ENCODE measurements around the gene MGST3.

Gene MGST3

DNA sequence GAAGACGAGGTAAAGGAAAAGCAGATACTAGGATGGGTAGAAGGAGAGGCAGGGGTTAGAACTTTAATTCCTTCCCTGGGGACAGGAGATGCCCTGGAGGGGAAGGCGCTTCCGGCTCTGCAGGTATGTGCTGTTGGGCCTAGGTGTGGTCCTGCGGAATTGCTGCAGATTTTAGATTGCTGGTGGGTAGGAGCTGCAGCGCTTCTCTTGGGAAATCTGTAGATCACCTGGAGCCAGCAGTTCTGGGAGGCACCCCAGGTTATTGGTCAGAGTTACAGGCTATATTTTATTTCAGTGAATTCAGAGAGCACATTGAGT lies 1.1 kb downstream of the MGST3 start:
- Histone ChIP-seq H3K4me3 (ENCODE audit: low read depth, low read length) (peak overlapping the region; percentile 68), H3K36me3 (no peaks in the 10 kb centered on the region), H3K27me3 (no peaks in the 10 kb centered on the region), H3K4me1 (no peaks in the 10 kb centered on the region), H3K9me3 (no peaks in the 10 kb centered on the region)
- no peak for TF ChIP-seq CTCF (IDR thresholded peaks at IDR 0.05; ENCODE audit: low read depth, low read length)
- no peak for DNase-seq

DNA sequence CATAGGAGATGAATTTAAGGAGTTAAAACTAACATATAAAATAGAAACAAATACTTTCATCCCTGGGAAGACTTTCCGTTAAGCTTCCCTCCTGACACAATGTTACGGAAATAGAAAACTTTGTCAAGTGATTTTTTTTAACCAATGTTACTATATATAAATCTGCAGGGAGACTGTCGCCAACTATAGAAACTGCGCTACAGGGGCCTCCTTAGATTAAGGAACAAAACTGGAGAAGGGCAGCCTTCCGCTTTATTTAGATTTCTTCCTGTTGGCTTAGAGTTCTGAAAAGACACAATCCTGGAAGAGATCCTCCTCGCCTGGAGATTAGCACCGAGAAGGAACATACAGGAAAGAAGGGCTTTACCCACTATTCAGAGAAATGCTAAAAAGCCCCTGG lies 1.5 kb downstream of the MGST3 start:
- H3K4me1 ChIP-seq: no peaks in the 10 kb centered on the region
- peak overlapping the region; percentile 68 for H3K4me3 ChIP-seq (ENCODE audit: low read depth, low read length)
- no peak for TF ChIP-seq CTCF (IDR thresholded peaks at IDR 0.05; ENCODE audit: low read depth, low read length)
- DNase-seq: no peak
- no peaks in the 10 kb centered on the region for H3K27me3 ChIP-seq
- H3K36me3 ChIP-seq: no peaks in the 10 kb centered on the region
- no peaks in the 10 kb centered on the region for H3K9me3 ChIP-seq

- no peak overlapping the region for H3K4me3 ChIP-seq (ENCODE audit: low read depth, low read length)
- DNase-seq: no peak
- H3K9me3 ChIP-seq: no peaks in the 10 kb centered on the region
- no peaks in the 10 kb centered on the region for H3K4me1 ChIP-seq
- no peaks in the 10 kb centered on the region for H3K27me3 ChIP-seq
- H3K36me3 ChIP-seq: no peaks in the 10 kb centered on the region
- no peak for TF ChIP-seq CTCF (IDR thresholded peaks at IDR 0.05; ENCODE audit: low read depth, low read length)
Observed at GRCh38 chr1:165633614-165634013, 2.6 kb downstream of the MGST3 start.

DNA sequence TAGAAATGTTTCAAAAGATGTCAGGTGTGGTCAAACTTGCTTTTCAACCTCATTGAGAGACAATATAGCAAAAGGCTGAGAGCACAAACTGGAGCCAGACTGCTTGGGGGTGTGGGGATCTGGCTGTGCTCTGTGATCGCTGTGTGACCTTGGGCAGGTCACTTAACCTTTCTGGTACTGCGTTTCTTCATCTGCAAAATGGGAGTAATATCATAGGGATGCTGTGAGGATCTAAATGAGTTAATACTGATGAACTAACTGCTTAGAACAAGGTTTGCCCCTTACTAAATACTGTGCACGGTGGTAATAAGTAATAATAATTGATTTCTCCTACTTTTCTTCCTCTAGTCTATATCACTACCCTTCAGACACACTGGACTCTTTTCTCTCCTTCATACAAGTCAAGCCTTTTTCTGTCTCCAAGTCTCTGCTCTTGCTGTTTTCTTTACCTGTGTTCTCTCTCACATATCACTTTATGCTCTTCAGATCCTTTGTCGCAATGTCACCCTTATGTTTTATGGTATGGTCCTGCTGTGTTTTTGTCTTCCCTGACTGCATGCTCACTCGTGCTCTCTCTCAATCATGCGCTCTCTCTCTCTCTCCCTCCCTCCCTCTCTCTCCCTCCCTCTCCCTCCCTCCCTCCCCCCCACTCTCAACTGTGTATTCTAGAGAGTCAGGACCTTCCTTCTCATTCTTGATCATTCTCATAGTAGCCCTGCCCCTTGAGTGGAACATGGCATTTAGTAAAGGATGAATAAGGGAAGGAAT lies 3.3 kb downstream of the MGST3 start:
- no peaks in the 10 kb centered on the region for H3K4me1 ChIP-seq
- H3K9me3 ChIP-seq: no peaks in the 10 kb centered on the region
- no peak for TF ChIP-seq CTCF (IDR thresholded peaks at IDR 0.05; ENCODE audit: low read depth, low read length)
- no peak overlapping the region for H3K4me3 ChIP-seq (ENCODE audit: low read depth, low read length)
- H3K27me3 ChIP-seq: no peaks in the 10 kb centered on the region
- H3K36me3 ChIP-seq: no peaks in the 10 kb centered on the region
- no peak for DNase-seq

GRCh38 chr1:165635329-165635728 lies 4.3 kb downstream of the MGST3 start:
- no peak overlapping the region for H3K4me3 ChIP-seq (ENCODE audit: low read depth, low read length)
- TF ChIP-seq CTCF (IDR thresholded peaks at IDR 0.05; ENCODE audit: low read depth, low read length): no peak
- no peak for DNase-seq
- H3K27me3 ChIP-seq: no peaks in the 10 kb centered on the region
- H3K9me3 ChIP-seq: no peaks in the 10 kb centered on the region
- no peaks in the 10 kb centered on the region for H3K4me1 ChIP-seq
- no peaks in the 10 kb centered on the region for H3K36me3 ChIP-seq

DNA sequence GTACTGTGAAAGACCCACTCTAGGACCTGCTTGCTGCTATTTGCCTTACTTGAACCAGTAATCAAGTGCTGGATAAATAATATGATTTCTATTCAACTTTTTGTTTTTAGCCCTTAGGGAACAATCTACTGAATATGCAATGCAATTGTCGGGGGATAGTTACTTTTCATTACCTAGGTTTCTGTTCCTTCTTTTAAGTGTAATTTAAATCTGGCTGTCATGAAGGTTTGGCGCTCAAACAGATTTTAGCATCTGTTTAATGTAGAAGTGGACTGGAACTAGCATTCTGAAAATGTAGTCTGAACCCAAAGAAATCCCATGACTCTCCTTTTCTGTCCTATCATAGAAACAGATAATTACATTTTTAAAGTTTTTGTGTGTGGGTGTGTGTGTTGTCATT lies 4.8 kb downstream of the MGST3 start:
- H3K27me3 ChIP-seq: no peaks in the 10 kb centered on the region
- no peaks in the 10 kb centered on the region for H3K9me3 ChIP-seq
- no peaks in the 10 kb centered on the region for H3K4me1 ChIP-seq
- DNase-seq: no peak
- no peaks in the 10 kb centered on the region for H3K36me3 ChIP-seq
- no peak for TF ChIP-seq CTCF (IDR thresholded peaks at IDR 0.05; ENCODE audit: low read depth, low read length)
- H3K4me3 ChIP-seq (ENCODE audit: low read depth, low read length): no peak overlapping the region
